ENCODE measurements around the gene PARD3. TPM values are rescaled to one million over a fixed set of nuclear protein-coding genes. Genes with fewer than 3 reads are reported as not detected.

The PARD3 gene
- total RNA-seq, 1 donor from 2014 or later = 35.4 TPM

- Mint-ChIP-seq H3K4me1 (ENCODE audit: low read depth, unreplicated experiment) (peaks cover 16% of the 10 kb centered on the region), H3K4me3 (ENCODE audit: unreplicated experiment) (no peak overlapping the region), H3K27me3 (ENCODE audit: low read depth, unreplicated experiment) (no peaks in the 10 kb centered on the region), H3K27ac (ENCODE audit: unreplicated experiment) (no peak overlapping the region), H3K9me3 (ENCODE audit: unreplicated experiment) (no peaks in the 10 kb centered on the region), H3K36me3 (ENCODE audit: low read depth, unreplicated experiment) (no peaks in the 10 kb centered on the region)
- TF ChIP-seq EZH2 (IDR thresholded peaks at IDR 0.05; ENCODE audit: insufficient read depth, low read length) (no peak), CTCF (IDR thresholded peaks at IDR 0.05; ENCODE audit: insufficient read depth, low read depth, low read length) (no peak)
- no peaks in the 10 kb centered on the region for H3K36me3 ChIP-seq (ENCODE audit: insufficient read depth, low read length)
- H3K9ac ChIP-seq (ENCODE audit: low read length) = no peak overlapping the region
- H4K20me1 ChIP-seq (ENCODE audit: insufficient read depth, low read length) = peaks cover 4% of the 10 kb centered on the region
- no peaks in the 10 kb centered on the region for H3K27me3 ChIP-seq (ENCODE audit: insufficient read depth, low read length)
- H3K79me2 ChIP-seq (ENCODE audit: insufficient read depth, low read length) = no peaks in the 10 kb centered on the region
- peak overlapping the region; percentile 58 for H3K4me2 ChIP-seq (ENCODE audit: low read length)
- DNase-seq (ENCODE audit: low read depth) = peak; percentile 60
- no peak overlapping the region for H3K4me3 ChIP-seq (ENCODE audit: insufficient read depth, low read depth, low read length)
- no peaks in the 10 kb centered on the region for H3K9me3 ChIP-seq (ENCODE audit: insufficient read depth, low read depth, low read length)
- no peak overlapping the region for H2AFZ ChIP-seq (ENCODE audit: low read depth, low read length)
- peak overlapping the region; percentile 47 for H3K27ac ChIP-seq (ENCODE audit: low read depth, low read length)
- peaks cover 9% of the 10 kb centered on the region for H3K4me1 ChIP-seq (ENCODE audit: insufficient read depth, low read length)
- FAIRE-seq = no peak
These were observed 381.6 kb downstream of the PARD3 start for GRCh38 chr10:34433241-34434076.

GRCh38 chr10:34432589-34432988, 382.5 kb downstream of the PARD3 start:
- TF ChIP-seq EZH2 (IDR thresholded peaks at IDR 0.05; ENCODE audit: insufficient read depth, low read length) = no peak
- TF ChIP-seq CTCF (IDR thresholded peaks at IDR 0.05; ENCODE audit: insufficient read depth, low read depth, low read length) = no peak
- H3K27me3 Mint-ChIP-seq (ENCODE audit: low read depth, unreplicated experiment) = no peaks in the 10 kb centered on the region
- H3K27me3 ChIP-seq (ENCODE audit: insufficient read depth, low read length) = no peaks in the 10 kb centered on the region
- H3K4me3 Mint-ChIP-seq (ENCODE audit: unreplicated experiment) = no peak overlapping the region
- no peak overlapping the region for H3K4me2 ChIP-seq (ENCODE audit: low read length)
- peak; percentile 37 for FAIRE-seq
- H3K9me3 ChIP-seq (ENCODE audit: insufficient read depth, low read depth, low read length) = no peaks in the 10 kb centered on the region
- no peaks in the 10 kb centered on the region for H3K79me2 ChIP-seq (ENCODE audit: insufficient read depth, low read length)
- no peak overlapping the region for H3K27ac Mint-ChIP-seq (ENCODE audit: unreplicated experiment)
- H3K36me3 ChIP-seq (ENCODE audit: insufficient read depth, low read length) = no peaks in the 10 kb centered on the region
- DNase-seq (ENCODE audit: low read depth) = no peak
- H3K9ac ChIP-seq (ENCODE audit: low read length) = no peak overlapping the region
- peaks cover 4% of the 10 kb centered on the region for H4K20me1 ChIP-seq (ENCODE audit: insufficient read depth, low read length)
- H3K36me3 Mint-ChIP-seq (ENCODE audit: low read depth, unreplicated experiment) = peaks cover 2% of the 10 kb centered on the region
- H3K9me3 Mint-ChIP-seq (ENCODE audit: unreplicated experiment) = peaks cover 1% of the 10 kb centered on the region
- no peak overlapping the region for H3K27ac ChIP-seq (ENCODE audit: low read depth, low read length)
- H3K4me1 Mint-ChIP-seq (ENCODE audit: low read depth, unreplicated experiment) = peaks cover 20% of the 10 kb centered on the region
- no peak overlapping the region for H2AFZ ChIP-seq (ENCODE audit: low read depth, low read length)
- peaks cover 9% of the 10 kb centered on the region for H3K4me1 ChIP-seq (ENCODE audit: insufficient read depth, low read length)
- H3K4me3 ChIP-seq (ENCODE audit: insufficient read depth, low read depth, low read length) = no peak overlapping the region

GRCh38 chr10:34430685-34431084, 384.4 kb downstream of the PARD3 start:
- Histone ChIP-seq H3K79me2 (ENCODE audit: insufficient read depth, low read length) (no peaks in the 10 kb centered on the region), H3K9ac (ENCODE audit: low read length) (no peak overlapping the region), H2AFZ (ENCODE audit: low read depth, low read length) (no peak overlapping the region), H3K4me1 (ENCODE audit: insufficient read depth, low read length) (peaks cover 9% of the 10 kb centered on the region), H3K4me3 (ENCODE audit: insufficient read depth, low read depth, low read length) (no peak overlapping the region), H3K27ac (ENCODE audit: low read depth, low read length) (no peak overlapping the region), H3K36me3 (ENCODE audit: insufficient read depth, low read length) (no peaks in the 10 kb centered on the region), H3K4me2 (ENCODE audit: low read length) (no peak overlapping the region), H3K9me3 (ENCODE audit: insufficient read depth, low read depth, low read length) (no peaks in the 10 kb centered on the region), H3K27me3 (ENCODE audit: insufficient read depth, low read length) (no peaks in the 10 kb centered on the region), H4K20me1 (ENCODE audit: insufficient read depth, low read length) (peaks cover 4% of the 10 kb centered on the region)
- H3K27me3 Mint-ChIP-seq (ENCODE audit: low read depth, unreplicated experiment) = no peaks in the 10 kb centered on the region
- DNase-seq (ENCODE audit: low read depth) (no peak), FAIRE-seq (no peak)
- H3K4me3 Mint-ChIP-seq (ENCODE audit: unreplicated experiment) = no peak overlapping the region
- peaks cover 2% of the 10 kb centered on the region for H3K36me3 Mint-ChIP-seq (ENCODE audit: low read depth, unreplicated experiment)
- H3K9me3 Mint-ChIP-seq (ENCODE audit: unreplicated experiment) = peaks cover 5% of the 10 kb centered on the region
- H3K4me1 Mint-ChIP-seq (ENCODE audit: low read depth, unreplicated experiment) = peaks cover 26% of the 10 kb centered on the region
- no peak overlapping the region for H3K27ac Mint-ChIP-seq (ENCODE audit: unreplicated experiment)
- no peak for TF ChIP-seq CTCF (IDR thresholded peaks at IDR 0.05; ENCODE audit: insufficient read depth, low read depth, low read length)
- TF ChIP-seq EZH2 (IDR thresholded peaks at IDR 0.05; ENCODE audit: insufficient read depth, low read length) = no peak

All from astrocyte (in vitro differentiated cells and primary cell).